Measurements from ENCODE around the gene OR5M10.
"Not testable (repeated sequence)": the region's sequence is repeated elsewhere in the genome, so short reads cannot be mapped to it uniquely, and the experiment has no call there.

OR5M10 gene

DNA sequence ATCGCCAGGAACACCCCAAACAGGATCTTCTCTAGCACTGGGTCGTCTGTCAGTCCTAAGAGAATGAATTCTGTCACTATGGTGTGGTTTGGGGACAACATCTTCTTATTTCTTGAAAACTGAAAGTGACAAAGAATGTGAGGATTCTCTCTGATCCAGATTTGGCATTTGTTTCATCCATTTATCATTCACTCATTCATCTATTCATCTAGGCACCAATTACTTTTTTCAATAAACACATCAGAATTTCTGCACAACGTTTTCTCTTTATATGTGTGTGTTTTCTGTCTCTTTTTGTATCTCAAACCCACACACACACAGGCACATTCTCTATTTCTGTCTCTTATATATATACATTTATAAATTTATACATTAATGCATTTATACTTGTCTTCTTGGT lies at the start of gene OR5M10:
Gene OR5M10, minus strand, starts transcription at position 101 of the 400 bp plus-strand sequence. Its CDS starts 0 bp downstream, at position 101.
- no peak for DNase-seq

DNA sequence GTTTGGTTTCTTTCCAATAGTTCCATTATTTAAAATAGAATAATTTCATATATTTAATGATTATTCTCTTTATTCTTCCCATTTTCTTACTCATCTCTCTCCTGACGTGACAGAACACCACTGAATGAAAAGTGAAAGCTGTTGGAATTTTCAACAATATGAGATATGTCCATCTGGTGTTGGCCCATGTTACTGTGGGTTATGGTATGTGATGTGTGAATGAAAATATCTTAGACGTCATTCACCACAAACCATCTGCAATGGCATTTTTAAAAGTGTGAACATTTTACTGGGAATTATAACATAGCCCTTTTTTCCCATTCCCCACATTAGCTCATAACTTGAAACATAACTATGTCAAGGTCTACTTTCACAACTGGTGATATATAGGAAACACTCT lies 48.4 kb upstream of the OR5M10 start:
- DNase-seq = no peak

DNA sequence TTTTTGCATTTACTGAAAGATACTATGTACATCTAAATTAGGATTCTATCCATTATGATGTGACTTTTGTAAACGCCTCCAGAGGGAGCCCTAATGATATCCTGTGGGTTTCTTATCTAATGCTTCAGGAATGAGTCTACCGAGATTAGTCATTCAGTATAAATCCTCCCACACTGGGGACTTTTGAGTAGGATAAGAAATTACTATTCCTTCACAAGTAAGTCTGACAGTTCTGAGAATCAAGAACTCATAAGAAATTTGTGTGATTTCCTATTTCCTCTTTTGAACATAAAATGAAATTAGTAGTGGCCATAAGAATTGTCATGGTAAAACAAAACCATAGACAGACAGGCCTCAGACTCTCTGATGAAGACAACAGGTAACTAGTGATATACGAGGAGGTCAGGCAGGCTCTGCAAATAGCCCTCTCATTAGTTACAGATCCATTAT lies 47.2 kb upstream of the OR5M10 start:
- DNase-seq = peak in 1 of 2 experiments; percentile 1

DNA sequence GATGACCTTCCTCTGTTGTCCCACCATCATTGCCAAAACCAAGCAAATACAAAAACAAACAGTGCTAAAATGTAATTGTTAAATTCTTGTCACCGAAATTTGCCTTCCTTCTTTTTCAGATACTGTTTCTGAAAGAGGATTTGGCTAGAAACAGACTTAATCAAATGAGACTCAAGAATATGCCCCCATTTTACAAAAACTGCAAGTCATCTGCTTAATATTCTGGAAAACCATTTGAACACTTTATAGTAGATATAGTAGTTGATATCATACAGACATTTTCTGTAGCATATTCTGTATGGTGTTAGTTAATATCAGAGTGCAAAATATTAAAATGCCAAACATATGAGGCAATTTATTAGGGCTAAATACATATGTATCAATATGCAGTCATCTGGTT lies 33.7 kb upstream of the OR5M10 start:
- no peak for DNase-seq

DNA sequence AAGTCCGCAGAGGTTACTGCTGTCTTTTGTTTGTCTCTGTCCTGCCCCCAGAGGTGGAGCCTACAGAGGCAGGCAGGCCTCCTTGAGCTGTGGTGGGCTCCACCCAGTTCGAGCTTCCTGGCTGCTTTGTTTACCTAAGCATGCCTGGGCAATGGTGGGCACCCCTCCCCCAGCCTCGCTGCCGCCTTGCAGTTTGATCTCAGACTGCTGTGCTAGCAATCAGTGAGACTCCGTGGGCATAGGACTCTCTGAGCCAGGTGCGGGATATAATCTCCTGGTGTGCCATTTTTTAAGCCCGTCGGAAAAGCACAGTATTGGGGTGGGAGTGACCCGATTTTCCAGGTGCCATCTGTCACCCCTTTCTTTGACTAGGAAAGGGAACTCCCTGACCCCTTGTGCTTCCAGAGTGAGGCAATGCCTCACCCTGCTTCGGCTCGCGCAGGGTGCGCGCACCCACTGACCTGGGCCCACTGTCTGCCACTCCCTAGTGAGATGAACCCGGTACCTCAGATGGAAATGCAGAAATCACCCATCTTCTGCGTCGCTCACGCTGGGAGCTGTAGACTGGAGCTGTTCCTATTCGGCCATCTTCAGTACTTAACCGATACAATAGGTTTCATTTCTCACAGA lies 14.7 kb upstream of the OR5M10 start:
- DNase-seq = not testable (repeated sequence)

DNA sequence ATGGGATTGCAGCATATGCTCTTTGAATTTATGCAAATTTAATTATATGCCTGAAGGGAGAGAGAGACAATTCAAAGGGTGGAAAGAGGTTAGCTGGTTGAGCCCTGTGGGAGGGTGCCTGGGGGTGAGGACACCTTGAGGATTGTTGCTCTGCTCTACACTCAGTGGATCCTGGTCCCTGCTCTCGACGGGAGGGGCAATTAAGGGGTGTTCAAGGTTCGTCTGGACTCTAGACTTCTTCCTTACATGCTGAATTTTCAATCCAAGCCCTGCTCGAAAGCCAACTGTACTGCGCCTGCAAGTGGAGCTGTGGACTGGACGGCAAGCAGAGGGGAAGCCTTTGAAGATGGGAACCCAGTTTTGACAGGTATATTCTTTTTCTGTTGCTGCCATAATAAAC lies 18.9 kb downstream of the OR5M10 start:
- DNase-seq = no peak

DNA sequence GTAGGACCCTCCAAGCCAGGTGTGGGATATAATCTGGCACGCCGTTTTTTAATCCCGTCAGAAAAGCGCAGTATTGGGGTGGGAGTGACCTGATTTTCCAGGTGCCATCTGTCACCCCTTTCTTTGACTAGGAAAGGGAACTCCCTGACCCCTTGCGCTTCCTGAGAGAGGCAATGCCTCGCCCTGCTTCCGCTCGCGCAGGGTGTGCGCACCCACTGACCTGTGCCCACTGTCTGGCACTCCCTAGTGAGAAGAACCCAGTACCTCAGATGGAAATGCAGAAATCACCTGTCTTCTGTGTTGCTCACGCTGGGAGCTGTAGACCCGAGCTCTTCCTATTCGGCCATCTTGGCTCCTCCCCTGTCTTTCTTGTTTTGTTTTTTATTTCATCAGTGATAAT lies 22.8 kb downstream of the OR5M10 start:
- DNase-seq = not testable (repeated sequence)

DNA sequence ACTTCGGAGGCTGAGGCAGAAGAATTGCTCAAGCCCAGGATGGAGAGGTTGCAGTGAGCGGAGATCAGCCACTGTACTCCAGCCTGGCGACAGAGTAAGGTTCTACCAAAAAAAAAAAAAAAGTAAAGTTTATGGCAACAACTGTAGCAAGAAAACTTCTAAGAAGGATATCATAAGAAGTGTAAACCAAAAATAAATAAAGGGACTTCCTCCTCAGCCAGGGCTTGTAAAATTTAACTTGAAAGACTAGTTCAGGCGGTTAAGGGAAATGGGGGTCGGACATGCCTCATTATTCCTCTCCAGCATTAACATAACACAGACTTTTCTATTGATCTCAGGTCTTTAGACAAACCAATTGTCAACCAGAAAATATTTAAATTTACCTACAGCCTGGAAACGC lies 32.0 kb downstream of the OR5M10 start:
- no peak for DNase-seq

DNA sequence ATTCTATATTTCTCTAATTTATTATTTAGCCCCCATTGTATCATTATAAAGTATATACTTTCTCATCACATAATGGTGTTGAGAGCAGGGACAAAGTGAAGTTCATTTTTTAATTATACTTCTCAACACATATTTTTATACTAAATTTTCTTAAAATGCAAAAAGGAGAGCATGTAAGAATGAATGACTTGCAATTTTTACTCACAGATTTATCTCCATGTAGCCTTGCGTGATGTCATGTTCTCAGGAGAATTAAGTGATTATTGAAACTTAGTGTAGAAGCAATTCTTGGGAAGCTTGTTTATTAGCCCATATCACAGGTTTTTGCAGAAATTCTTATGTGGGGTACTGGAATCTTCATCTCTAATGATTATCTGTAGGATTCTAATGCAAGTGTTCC lies 33.8 kb downstream of the OR5M10 start:
- no peak for DNase-seq

DNA sequence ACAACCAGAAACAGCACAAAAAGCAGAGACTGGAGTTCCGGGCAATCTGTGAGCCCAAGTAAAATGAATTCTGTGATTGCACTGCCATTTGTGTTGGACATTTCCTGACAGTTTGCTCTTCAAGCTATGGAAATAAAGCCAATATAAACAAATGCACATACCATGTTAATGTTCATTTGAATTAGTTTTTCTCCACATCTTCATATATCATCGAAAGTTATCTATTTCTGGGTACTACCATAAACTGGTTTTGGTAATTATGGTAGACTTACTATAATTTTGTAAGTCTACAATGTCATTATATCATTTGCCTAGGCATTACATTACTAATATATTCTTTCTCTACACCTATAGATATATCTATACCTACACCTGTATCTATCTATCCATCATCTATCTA lies 34.4 kb downstream of the OR5M10 start, which contains the start of gene OR5M11:
Gene OR5M11, minus strand, starts transcription at position 101 of the 400 bp plus-strand sequence. Its CDS starts 0 bp downstream, at position 101.
- DNase-seq = no peak

DNA sequence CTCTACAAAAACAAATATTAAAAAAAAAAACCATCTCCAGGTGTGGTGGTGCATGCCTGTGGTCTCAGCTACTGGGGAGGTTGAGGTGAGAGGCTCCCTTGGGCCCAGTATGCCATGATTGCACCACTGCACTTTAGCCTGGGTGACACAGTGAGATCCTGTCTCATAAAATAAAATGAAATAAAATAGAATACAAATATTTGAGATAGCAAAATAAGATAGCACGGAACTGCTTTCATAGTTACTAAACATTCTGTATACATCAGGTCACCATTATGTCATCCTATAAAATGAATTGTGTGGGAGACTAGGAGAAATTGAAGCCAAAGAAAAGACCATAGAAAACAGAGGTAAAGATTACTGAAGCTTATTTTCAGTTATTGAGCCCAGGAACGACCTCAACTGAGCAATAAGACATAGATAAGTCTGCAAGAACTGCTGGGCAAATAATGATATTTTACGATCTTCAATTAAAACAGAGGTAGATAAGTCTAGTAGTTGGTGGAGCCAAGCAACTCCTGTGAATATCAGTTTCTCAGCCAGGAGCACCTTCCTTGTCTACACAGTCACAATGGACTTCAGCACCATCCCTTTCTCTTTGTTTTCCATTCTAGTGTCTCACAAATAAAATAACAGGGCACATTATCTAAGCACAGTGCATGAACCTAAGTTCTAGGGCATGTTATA lies 44.3 kb downstream of the OR5M10 start:
- DNase-seq = no peak

DNA sequence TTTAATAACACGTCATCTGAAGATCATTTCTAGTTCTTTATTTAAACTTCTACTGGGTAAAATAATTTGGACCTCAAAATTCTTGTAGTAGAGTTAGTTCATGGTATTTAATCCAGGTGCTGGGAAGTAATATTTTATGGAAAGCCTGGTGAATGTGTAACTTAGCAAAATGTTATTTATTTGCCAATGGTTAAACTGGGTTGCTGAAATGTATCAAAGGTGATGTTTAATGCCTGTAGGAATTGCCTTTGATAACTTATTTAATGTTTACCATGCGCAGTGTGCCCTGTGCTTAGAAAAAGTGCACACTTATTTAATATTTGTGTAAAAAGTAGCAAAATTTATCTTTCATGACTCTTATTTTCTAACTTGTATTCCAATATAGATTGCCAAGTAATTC lies 45.7 kb downstream of the OR5M10 start:
- no peak for DNase-seq
